CD4-positive, alpha-beta T cell treated with Interleukin-2 at 100 ng/mL for 4 hours (primary cell): ENCODE results near the gene LIN28B.
"Not testable (repeated sequence)": the region's sequence is repeated elsewhere in the genome, so short reads cannot be mapped to it uniquely, and the experiment has no call there.

Experiments
- DNase-seq: peaks from one replicate; pipeline ENCODE4 v3.0.0-alpha.2; 2020; ENCODE audit warnings: low spot score

The LIN28B gene

DNA sequence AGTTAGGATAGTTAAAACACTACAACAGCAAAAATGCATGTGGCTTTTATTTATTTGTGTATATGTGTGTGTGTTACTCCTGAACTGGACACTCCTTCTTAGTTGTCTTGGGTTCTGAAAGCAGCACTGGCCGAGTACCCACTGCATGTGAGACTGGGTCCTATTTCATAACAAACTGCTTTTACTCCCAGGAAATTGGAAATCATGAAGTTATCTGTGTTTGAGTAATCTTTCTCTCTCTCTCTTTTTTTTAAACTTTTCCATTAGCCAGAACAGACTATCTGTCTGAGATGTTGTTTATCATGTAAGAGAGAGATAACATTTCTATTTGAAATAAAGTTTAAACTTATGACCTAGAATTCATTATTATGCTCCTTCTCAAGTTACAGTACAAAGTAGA lies 110.4 kb downstream of the LIN28B start:
- no peak for DNase-seq

DNA sequence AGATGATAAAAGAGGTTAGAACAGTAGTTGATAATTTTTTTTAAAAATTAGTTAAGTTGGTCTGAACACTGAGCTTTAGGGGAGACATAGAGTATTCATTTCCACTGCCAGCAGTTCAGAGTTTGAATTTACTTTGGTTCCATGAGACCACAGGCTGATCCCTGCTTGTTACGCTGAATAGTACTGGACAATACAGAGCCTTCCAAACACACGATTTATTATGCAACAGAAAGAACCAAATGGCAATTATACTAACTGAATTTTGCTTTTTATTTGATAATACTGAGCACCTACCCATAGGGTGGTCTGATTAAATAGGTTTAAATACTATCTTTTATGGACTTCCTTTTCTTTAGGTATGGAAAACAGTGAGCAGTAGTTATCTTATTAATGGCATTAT lies 111.5 kb downstream of the LIN28B start:
- no peak for DNase-seq

DNA sequence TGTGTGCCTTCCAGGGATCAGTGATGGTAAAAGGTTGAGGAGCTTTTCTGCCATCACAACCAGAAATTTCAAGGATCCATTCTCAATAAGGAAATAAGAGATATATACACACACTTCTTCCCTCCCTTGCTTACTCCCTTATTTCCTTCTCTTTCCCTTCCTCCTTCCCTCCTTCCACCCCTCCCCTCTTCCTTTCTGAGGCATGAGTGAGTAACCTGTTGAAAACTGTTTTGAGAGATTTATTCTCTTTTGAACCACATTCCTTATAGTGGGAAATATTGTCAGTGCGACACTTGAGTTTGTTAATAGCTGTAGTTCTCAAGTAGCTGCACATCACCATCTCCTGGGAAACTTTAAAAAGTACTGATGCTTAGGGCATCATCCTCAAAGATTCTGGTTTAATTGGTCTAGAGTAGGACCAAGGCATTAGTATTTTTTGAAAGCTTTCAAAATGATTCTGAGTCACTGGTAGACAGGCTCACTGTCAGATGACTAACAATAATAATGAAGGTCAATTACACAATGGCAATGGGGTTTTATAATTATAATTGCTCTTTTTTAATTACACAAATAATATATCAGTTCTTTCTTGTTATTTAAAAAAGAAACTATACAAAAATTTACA lies 113.0 kb downstream of the LIN28B start:
- no peak for DNase-seq

DNA sequence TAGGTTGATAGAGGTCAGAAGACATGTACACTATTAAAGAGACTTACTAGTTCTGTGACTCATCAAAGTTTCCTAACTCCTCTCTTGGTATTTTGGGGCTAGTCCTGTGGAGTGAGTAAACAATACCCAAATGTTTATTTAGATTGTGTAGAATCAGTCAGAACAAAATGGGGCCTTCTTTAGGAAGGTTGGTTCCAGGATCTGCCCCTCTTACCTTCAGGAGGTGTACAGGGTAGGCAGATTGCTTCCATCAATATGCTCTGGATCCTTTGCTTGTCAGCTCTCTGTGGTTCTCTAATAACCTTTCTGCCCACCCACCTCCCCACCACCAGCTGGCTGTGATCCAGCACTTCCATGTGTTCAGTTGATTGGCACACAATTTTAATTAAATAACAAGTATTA lies 115.9 kb downstream of the LIN28B start:
- DNase-seq = no peak

DNA sequence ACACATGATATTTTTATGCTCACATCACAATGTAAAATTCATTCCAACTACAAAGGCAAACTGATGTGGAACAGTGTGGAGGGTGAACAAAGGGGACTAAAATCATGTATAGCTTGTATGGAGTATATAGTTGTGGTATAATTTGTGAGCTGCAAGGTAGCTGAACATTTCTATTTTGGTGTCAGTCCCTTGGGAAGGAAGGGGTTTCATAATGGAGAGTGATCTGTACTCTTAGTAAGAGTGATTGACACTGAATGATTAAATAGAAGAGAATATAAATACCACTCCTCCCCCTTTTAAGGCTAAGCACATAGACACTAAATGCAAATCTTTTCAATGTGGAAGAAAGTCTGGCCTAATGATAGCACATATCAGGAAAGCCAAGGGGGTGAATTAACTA lies 118.3 kb downstream of the LIN28B start:
- DNase-seq = no peak

DNA sequence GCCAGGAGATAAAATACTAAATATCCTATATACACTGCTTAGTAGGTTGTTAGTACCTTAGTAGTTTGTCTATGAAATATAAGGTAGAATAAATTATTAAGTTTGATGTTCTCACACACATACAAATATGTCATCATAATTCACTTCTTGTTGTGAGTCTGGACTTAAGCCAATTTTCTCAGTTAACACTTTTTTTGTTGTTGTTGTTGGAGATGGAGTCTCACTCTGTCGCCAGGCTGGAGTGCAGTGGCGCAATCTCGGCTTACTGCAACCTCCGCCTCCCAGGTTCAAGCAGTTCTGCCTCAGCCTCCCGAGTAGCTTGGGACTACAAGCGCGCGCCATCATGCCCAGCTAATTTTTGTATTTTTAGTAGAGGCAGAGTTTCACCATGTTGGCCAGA lies 119.5 kb downstream of the LIN28B start:
- not testable (repeated sequence) for DNase-seq

DNA sequence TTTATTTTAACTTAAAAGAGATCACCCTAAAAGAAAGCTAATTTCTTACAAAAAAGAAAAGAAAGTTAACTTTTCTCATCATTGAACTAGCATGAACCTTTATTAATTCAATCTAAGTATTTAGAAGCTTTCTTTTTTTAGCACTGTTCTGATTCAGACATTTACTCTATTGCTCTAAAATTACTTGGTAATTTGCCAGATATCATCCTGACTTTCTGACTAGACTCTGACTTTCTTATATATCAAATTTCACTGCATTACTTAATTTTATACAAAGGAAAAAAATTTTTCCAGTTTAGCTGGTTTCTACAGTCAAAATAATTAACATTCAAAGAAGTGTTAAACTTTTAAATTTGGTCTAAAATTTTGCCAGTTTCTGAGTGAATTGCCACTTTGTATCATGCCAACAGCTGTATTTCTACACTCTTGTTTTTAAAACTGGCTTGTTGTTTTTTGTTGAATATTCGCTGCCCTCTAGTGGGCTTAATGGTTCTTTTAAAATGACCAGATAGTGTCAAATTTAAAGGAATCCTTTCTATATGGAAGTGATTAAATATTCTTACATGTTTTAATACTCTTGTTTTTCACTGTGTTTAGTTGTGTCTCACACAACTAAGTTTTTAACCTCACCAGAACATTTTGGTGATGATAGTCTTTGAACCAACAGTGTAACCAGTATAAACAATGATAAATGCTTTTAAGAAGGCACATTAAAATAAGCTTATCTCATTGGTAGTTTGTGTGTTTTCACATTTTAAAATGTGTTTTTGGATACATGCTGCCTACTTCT lies 120.9 kb downstream of the LIN28B start:
- DNase-seq = peak; percentile 7

DNA sequence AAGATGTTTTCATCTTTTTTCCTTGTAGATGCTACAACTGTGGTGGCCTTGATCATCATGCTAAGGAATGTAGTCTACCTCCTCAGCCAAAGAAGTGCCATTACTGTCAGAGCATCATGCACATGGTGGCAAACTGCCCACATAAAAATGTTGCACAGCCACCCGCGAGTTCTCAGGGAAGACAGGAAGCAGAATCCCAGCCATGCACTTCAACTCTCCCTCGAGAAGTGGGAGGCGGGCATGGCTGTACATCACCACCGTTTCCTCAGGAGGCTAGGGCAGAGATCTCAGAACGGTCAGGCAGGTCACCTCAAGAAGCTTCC lies 121.4 kb downstream of the LIN28B start:
- no peak for DNase-seq

DNA sequence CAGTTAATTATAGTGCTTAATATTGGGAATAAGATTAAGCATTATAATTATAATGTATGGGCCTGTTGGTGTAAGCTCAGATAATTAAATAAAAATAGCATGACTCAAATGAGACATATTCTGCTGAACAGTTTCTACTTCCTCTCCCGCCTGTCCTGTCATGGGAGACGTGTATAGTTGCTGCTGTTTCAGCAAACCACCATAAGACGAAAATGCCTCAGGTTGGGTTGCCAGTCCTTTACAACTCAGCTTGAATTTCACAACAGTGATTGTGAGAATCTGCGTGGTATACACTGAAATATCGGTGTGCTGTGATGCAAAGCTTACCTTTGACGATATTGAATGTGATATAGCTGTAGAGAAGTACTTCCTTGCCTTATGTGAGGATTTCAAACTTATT lies 123.4 kb downstream of the LIN28B start:
- DNase-seq = no peak

DNA sequence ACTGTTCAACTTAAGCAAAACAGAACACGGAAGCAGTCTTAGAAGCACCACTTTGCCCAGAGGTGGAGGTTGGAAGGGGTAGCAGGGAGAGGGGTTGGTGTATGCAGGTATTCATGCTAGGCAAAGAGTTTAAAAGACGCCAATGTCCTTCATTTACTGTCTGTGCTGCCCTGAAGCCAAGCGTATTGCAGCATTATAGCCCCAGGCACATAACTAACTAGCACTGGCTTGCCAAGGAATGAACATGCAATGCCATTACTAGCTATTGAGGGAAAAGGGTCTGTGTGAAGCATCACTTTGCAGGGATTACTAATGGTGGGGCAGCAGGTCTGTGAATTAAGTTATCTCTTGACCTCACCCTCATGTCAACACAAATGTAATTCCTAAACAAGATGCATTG lies 124.8 kb downstream of the LIN28B start:
- DNase-seq = not testable (repeated sequence)

DNA sequence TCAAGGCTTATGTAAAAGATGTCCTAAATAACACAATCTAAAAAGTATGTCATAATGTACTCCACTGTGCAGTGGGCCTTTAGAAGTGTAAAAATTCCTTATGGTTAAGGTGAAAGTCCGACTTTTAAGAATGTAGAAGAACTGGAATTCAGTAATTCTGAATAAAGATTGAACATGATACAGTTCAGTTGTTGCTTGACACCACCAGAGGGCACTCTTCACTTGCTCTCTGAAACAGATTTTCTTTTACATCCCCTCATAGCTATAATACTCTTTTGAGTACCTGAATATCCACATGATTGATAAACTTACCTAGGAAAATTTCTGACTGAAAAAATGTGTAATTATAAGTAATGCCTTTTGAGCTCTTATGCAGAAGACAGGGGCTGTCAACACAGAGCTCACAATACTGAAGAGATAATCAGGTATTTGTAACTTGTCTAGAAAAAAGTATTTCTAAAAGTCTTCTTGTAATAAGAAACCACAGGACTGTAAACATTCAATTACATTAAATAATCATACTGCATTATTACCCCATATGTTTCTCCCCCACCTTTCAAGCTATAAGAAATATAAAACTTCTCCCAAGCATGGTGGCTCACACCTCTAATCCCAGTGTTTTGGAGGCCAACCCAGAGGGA lies 130.8 kb downstream of the LIN28B start:
- DNase-seq = peak; percentile 49

DNA sequence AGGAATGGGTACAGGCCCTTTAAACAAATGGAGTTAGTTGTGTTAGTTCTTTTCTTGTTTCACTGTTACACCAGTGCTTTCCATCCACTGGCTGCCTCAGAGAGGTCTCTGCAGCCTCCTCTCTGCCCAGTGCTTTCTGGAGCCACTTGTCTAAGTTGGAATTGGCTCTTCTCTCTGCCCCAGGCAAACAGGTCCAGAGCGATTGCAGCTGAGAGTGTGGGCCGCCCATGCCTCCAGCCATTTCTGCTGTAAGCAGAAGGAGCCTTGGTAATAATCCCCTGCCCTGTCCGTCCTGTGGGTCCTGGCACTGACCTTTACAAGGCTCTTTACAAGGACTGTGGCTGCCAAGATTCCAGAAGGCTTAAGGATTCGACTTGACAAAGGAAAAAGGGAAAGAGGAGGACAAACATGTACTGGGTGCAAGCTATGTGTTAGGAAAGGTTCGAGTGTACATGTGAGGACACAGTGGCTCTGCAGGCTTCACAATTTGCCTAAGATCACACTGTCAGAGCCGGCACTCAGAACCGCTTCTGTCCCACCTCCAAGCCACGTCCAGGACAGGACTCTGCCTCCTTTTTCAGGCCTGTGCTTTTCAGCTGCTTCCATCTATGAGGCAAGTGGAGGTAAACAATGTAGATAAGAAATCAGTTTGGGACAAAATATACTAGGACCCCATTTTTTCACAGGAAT lies 134.4 kb downstream of the LIN28B start:
- DNase-seq = no peak

DNA sequence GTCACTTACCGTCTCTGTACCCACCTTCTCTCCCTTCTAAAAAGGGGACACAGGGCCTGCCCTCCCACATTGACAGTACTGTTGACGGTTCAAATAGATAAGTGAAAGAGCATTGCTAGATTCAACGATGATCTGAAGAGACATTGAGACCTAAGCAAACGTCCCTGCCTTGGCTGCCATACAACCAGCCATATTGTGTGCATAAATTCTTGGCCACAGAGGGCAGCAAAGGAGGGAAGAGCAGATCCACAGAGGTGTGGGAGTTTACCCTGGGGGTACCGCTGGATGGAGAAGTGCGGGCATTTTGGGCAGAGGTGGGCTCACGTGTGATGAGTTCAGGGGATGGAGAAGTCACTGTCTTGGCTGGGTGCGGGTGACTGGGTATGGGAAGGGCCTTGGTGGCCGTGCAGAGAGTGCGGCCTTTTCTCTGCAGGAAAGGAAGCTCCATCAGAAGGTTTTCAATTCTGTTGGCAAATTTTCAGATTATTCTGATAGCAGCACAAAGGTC lies 137.3 kb downstream of the LIN28B start:
- no peak for DNase-seq

DNA sequence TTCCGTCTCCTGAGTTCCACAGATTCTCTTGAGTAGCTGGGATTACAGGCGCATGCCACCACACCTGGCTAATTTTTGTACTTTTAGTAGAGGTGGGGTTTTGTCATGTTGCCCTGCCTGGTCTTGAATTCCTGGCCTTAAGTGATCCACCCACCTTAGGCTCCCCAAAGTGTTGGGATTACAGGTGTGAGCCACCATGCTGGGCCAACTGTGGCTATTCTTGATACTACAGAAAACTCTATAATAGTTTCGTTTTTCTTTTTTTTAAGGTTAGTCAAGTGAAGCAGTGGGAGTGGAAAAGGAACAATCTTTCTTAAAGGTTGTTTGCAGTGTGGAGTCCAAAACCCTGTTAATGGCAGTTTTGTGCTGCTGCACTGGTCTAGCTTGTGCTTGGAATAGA lies 138.2 kb downstream of the LIN28B start:
- DNase-seq = no peak

DNA sequence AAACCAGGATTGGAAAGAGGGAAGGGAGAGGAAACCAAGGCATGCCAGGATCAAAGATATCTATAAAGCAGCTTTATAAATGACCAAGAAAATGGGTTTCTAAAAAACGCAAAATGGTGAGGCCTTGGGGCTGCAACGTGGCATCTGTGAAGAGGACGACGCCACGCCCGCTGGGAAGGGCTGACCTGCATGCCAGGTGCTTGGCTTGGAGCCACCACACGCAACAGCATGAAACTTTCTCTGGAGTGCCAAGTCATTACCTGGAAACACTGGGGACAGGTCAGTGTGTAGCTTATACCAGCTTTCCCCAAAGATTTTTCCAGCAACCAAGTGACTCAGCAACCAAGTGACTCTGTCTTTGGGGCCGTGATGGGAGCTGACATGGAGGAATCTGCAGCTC lies 140.4 kb downstream of the LIN28B start:
- DNase-seq = no peak

DNA sequence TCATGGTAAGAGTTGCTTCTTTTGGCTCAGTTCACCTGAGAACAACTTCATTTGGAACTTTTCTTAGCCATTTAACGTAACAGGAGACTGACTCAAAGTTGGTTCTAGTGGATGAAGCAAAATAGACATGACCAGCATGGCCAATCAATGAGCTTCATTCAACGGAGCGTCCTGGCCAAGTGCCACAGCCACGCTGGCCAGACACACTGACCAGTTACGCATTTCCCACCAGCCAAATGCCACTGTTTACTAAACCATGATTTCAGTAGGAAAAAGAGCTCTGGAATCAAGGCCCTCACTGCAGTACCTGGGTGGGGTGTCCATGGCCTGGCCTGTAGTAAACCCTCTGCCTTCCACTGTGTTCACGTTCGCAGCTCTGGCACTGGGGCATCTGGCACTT lies 142.5 kb downstream of the LIN28B start:
- DNase-seq = no peak

DNA sequence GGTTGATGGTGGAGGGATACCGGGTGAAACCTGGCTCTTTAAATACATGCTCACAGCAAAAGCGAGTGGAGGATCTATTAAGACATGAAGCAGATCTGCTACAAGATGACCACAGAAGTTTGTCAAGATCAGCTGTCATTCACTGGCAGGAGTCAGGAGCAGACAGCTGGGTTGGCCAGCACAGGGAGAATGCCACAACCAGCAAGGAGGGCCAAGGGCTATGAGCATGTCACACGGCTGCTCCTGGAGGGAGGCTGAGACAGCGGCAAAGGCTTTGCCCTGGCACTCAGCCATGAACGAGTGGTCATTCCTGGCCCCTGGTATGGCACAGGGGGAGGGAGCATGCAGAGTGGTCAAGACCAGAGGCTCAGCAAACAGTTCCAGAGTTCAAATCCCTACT lies 145.3 kb downstream of the LIN28B start:
- DNase-seq = no peak

DNA sequence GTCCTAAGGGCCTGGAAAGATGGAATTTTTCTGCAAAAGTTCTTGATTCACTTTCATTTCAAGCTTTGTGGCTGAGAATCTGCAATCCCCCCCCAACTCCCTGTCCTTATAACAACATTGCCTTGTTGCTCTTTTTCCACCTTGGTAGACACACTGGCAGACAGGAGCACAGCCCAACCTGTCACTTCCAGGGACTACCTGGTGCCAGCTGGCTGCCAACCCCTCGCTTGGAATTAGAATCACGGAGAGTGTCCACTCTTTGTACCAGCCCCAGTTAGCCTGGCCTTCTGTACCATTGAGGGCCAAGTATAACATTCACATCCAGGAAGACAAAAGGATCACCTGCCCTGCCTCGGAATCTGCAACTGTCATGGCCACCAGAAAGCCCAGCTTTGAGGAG lies 148.2 kb downstream of the LIN28B start:
- no peak for DNase-seq

DNA sequence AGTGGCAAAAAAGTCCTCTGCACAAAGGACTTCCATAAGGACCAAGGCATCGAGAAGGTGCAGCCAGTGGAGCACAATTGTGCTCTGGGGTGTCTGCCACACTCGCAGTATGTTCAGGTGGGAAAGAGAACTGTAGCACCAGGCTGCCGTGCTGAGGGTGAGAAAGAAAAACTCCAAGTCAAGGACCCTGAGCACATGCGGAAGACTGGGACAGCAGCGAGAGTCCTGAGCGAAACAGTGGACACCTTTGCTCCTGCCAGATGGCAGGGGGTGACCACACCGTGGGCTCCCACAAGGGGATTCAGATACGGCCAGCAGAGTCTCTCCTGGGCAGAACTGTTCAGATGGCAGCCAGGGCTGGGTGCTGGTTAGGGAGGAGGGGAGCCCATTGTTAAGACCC lies 149.4 kb downstream of the LIN28B start:
- no peak for DNase-seq

DNA sequence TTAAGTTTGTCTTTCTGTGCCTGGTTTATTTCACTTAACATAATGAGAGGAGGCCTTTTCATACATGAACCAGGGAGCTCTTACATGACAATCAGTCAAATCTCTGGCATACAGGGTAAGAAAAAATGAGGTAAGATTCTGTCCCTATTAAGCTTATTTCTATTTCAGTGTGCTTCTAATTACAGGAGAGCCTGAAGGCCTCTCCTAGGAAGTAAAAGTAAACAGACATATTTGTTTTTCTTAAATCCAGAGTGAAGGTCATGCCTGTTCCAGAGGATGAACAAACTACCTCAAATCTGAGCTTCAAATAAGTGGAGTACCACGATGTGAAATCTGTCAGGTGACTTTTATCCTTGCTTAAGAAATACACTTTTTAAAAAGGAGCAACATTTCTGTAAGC lies 150.3 kb downstream of the LIN28B start:
- DNase-seq = no peak

DNA sequence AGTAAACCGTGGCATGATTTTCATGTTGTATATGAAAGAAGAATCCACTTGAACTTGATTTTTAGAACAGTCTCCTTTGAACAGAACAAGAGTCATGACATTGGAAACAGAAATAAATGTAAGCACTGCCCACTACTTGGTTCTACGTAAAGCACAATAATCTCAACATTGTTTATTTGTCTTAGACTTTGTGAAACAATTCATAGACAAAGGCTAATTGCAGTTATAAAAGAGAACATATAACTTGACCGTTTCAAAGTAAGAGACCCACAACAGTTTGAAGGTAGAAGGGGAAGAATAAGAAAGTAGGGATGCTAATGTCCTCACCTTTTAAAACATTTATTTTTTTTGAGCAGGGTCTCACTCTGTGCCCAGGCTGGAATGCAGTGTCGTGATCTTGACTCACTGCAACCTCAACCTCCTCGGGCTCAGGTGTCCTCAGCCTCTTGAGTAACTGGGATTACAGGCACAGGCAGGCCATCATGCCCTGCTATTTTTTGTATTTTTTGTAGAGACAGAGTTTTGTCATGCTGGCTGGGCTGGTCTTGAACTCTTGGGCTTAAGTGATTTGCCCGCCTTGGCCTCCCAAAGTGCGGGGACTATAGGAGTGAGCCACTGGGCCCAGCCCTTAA lies 151.8 kb downstream of the LIN28B start:
- DNase-seq = no peak
